ENCODE results near the gene ACAA1. TPM values are rescaled to one million over a fixed set of nuclear protein-coding genes. Genes with fewer than 3 reads are reported as not detected.

Gene ACAA1
- total and polyA plus RNA-seq, 2 donors (not counting 1 experiment from before 2014, with no cell fraction given), result 98.4 to 143 TPM

DNA sequence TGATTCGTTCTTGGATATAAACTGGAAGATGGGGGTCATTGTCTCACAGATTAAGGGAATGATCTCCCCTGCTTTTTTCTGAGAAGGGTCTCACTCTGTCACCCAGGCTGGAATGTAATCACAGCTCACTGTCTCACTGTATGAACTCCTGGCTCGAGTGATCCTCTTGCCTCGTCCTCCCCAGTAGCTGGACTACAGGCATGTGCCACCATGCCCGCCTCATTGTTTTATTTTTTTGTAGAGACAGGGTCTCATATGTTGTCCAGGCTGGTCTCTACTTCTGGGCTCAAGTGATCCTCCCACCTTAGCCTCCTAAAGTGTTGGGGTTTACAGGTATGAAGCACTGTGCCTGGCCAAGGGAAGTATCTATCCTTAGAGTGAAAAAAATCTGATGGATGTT is 33.8 kb upstream of the ACAA1 start:
- CTCF ChIA-PET, result interaction anchor here (1.1 kb wide), 1 partner anchor 14 kb away, joined by 3 read pairs; no protein-coding TSS in a partner anchor
- 100% methylated on average over 4 of the region's 4 CpGs for WGBS (ENCODE audit: insufficient coverage)

DNA sequence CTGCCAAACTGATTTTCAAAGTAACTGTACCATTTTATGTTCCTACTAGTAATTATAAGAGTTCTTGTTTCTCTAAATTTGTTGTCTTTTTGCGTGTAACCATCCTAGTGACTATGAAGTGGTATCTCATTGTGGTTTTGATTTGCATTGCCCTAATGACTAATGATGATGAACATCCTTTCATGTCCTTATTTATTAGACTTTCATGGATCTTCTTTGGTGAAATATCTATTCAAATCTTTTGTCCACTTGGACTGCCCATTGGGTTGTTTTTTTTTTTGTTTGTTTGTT is 32.0 kb upstream of the ACAA1 start:
- Histone ChIP-seq H2AFZ (ENCODE audit: insufficient read depth, low read depth, low read length, poor library complexity, severe bottlenecking) (no peak overlapping the region), H4K20me1 (ENCODE audit: control insufficient read depth, insufficient read depth, low read length, poor library complexity, severe bottlenecking) (peaks cover 49% of the 10 kb centered on the region), H3K36me3 (replicated peaks in 1 of 2; ENCODE audit: control extremely low read depth in 1 of 2, control insufficient read depth in 1 of 2, extremely low read depth in 1 of 2, insufficient read depth in 2 of 2, low read length in 1 of 2) (no peaks in the 10 kb centered on the region), H3K27me3 (replicated peaks in 1 of 4; ENCODE audit: control extremely low read depth in 1 of 4, control insufficient read depth in 3 of 4, insufficient read depth in 4 of 4, low read length in 3 of 4) (no peaks in the 10 kb centered on the region), H3K27ac (ENCODE audit: low read length in 2 of 2) (no peak overlapping the region), H3K79me2 (ENCODE audit: control insufficient read depth, insufficient read depth, low read length) (peaks cover 86% of the 10 kb centered on the region), H3K9ac (ENCODE audit: low read length) (no peak overlapping the region), H3K9me3 (ENCODE audit: control extremely low read depth in 1 of 3, control insufficient read depth in 2 of 3, insufficient read depth in 1 of 3, low read length in 2 of 3) (no peaks in the 10 kb centered on the region), H3K4me3 (ENCODE audit: control extremely low read depth in 1 of 5, extremely low read depth in 1 of 5, insufficient read depth in 1 of 5, low read depth in 2 of 5, low read length in 4 of 5) (no peak overlapping the region), H3K4me1 (ENCODE audit: control insufficient read depth in 2 of 2, insufficient read depth in 2 of 2, low read length in 2 of 2) (peaks cover 20 to 27% of the 10 kb centered on the region in 2 donors), H3K4me2 (replicated peaks; ENCODE audit: low read depth, low read length, poor library complexity, severe bottlenecking) (no peak overlapping the region)
- no peak overlapping the region for H3K4me3 Mint-ChIP-seq
- DNase-seq (no peak), ATAC-seq (ENCODE audit: low read depth) (no peak)
- CTCF ChIA-PET, result no interaction called here
- no peak overlapping the region for H3K27ac Mint-ChIP-seq
- POLR2A ChIA-PET, result no interaction called here
- peaks cover 72% of the 10 kb centered on the region for H3K4me1 Mint-ChIP-seq
- intact Hi-C loops (cut with micrococcal nuclease), result loop anchor here (10.0 kb wide), 1 partner anchor 886 kb away; the partner anchor contains the start of genes SCN11A and WDR48
- H3K9me3 Mint-ChIP-seq (ENCODE audit: insufficient read depth), result no peaks in the 10 kb centered on the region
- no peak for TF ChIP-seq EZH2 (IDR thresholded peaks at IDR 0.05; ENCODE audit: borderline replicate concordance, insufficient read depth, low read depth, low read length, poor library complexity, severe bottlenecking)
- TF ChIP-seq, protein P1, sequence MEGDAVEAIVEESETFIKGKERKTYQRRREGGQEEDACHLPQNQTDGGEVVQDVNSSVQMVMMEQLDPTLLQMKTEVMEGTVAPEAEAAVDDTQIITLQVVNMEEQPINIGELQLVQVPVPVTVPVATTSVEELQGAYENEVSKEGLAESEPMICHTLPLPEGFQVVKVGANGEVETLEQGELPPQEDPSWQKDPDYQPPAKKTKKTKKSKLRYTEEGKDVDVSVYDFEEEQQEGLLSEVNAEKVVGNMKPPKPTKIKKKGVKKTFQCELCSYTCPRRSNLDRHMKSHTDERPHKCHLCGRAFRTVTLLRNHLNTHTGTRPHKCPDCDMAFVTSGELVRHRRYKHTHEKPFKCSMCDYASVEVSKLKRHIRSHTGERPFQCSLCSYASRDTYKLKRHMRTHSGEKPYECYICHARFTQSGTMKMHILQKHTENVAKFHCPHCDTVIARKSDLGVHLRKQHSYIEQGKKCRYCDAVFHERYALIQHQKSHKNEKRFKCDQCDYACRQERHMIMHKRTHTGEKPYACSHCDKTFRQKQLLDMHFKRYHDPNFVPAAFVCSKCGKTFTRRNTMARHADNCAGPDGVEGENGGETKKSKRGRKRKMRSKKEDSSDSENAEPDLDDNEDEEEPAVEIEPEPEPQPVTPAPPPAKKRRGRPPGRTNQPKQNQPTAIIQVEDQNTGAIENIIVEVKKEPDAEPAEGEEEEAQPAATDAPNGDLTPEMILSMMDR (IDR thresholded peaks at IDR 0.05), result no peak
- no CpG with 5 or more reads among the region's 1 CpG for WGBS (ENCODE audit: insufficient coverage)
- H3K27me3 Mint-ChIP-seq, result no peaks in the 10 kb centered on the region

More for the DNA sequence above, 33.8 kb upstream of the ACAA1 start:
- Histone ChIP-seq H3K9me3 (ENCODE audit: control extremely low read depth in 1 of 3, control insufficient read depth in 2 of 3, insufficient read depth in 1 of 3, low read length in 2 of 3) (no peaks in the 10 kb centered on the region), H3K27ac (ENCODE audit: low read length in 2 of 2) (no peak overlapping the region), H3K9ac (ENCODE audit: low read length) (no peak overlapping the region), H3K4me2 (replicated peaks; ENCODE audit: low read depth, low read length, poor library complexity, severe bottlenecking) (no peak overlapping the region), H3K36me3 (replicated peaks in 1 of 2; ENCODE audit: control extremely low read depth in 1 of 2, control insufficient read depth in 1 of 2, extremely low read depth in 1 of 2, insufficient read depth in 2 of 2, low read length in 1 of 2) (no peaks in the 10 kb centered on the region), H4K20me1 (ENCODE audit: control insufficient read depth, insufficient read depth, low read length, poor library complexity, severe bottlenecking) (peaks cover 56% of the 10 kb centered on the region), H3K4me3 (ENCODE audit: control extremely low read depth in 1 of 5, extremely low read depth in 1 of 5, insufficient read depth in 1 of 5, low read depth in 2 of 5, low read length in 4 of 5) (no peak overlapping the region), H3K4me1 (ENCODE audit: control insufficient read depth in 2 of 2, insufficient read depth in 2 of 2, low read length in 2 of 2) (peaks cover 19 to 21% of the 10 kb centered on the region in 2 donors), H2AFZ (ENCODE audit: insufficient read depth, low read depth, low read length, poor library complexity, severe bottlenecking) (no peak overlapping the region), H3K79me2 (ENCODE audit: control insufficient read depth, insufficient read depth, low read length) (peaks cover 100% of the 10 kb centered on the region), H3K27me3 (replicated peaks in 1 of 4; ENCODE audit: control extremely low read depth in 1 of 4, control insufficient read depth in 3 of 4, insufficient read depth in 4 of 4, low read length in 3 of 4) (no peaks in the 10 kb centered on the region)
- no peak for TF ChIP-seq EZH2 (IDR thresholded peaks at IDR 0.05; ENCODE audit: borderline replicate concordance, insufficient read depth, low read depth, low read length, poor library complexity, severe bottlenecking)
- TF ChIP-seq, protein P1 (IDR thresholded peaks at IDR 0.05), result no peak
- Mint-ChIP-seq H3K27me3 (no peaks in the 10 kb centered on the region), H3K9me3 (ENCODE audit: insufficient read depth) (no peaks in the 10 kb centered on the region), H3K27ac (no peak overlapping the region), H3K4me1 (peaks cover 71% of the 10 kb centered on the region), H3K4me3 (no peak overlapping the region)
- DNase-seq, result no peak
- no peak for ATAC-seq (ENCODE audit: low read depth)
- intact Hi-C loops (cut with micrococcal nuclease), result no loop called here
- POLR2A ChIA-PET, result no interaction called here

Measured in B cell (primary cell).